GM19455 (cell line): ENCODE measurements around the gene AMMECR1L.

Source experiments
- ATAC-seq: cut with Tn5 transposase; IDR thresholded peaks from one replicate; pipeline ENCODE4 v1.9.1; 2021; ENCODE audit not compliant: unreplicated experiment

AMMECR1L gene

GRCh38 chr2:127887082-127887775, 1.5 kb upstream of the AMMECR1L start:
- no peak for ATAC-seq

- ATAC-seq: peak; percentile 28
Observed at GRCh38 chr2:127886593-127886935, 808 bp upstream of the AMMECR1L start.

GRCh38 chr2:127884861-127885740, 655 bp downstream of the AMMECR1L start:
- peak; percentile 26 for ATAC-seq

GRCh38 chr2:127884436-127884835, 1.3 kb downstream of the AMMECR1L start:
- no peak for ATAC-seq

- ATAC-seq: no peak
Observed at GRCh38 chr2:127879899-127880298, 5.9 kb downstream of the AMMECR1L start.

GRCh38 chr2:127877626-127878025, 8.1 kb downstream of the AMMECR1L start:
- no peak for ATAC-seq

GRCh38 chr2:127877136-127877535, 8.6 kb downstream of the AMMECR1L start:
- ATAC-seq: no peak

- no peak for ATAC-seq
Observed at GRCh38 chr2:127874378-127875269, 11.1 kb downstream of the AMMECR1L start.

GRCh38 chr2:127873707-127874303, 12.0 kb downstream of the AMMECR1L start:
- no peak for ATAC-seq

GRCh38 chr2:127872354-127872753, 13.4 kb downstream of the AMMECR1L start:
- ATAC-seq: no peak

GRCh38 chr2:127865926-127866325, 19.8 kb downstream of the AMMECR1L start:
- ATAC-seq: no peak

GRCh38 chr2:127864877-127865276, 20.9 kb downstream of the AMMECR1L start:
- no peak for ATAC-seq

- no peak for ATAC-seq
Observed at GRCh38 chr2:127862228-127862627, 23.5 kb downstream of the AMMECR1L start.

- ATAC-seq: no peak
Observed at GRCh38 chr2:127860130-127860529, 25.6 kb downstream of the AMMECR1L start.

GRCh38 chr2:127859712-127860085, 26.1 kb downstream of the AMMECR1L start:
- no peak for ATAC-seq

- no peak for ATAC-seq
Observed at GRCh38 chr2:127857265-127857808, 28.4 kb downstream of the AMMECR1L start.

GRCh38 chr2:127853671-127854070, 32.1 kb downstream of the AMMECR1L start:
- ATAC-seq: no peak

GRCh38 chr2:127852388-127852787, 33.4 kb downstream of the AMMECR1L start:
- no peak for ATAC-seq

GRCh38 chr2:127847931-127848330, 37.8 kb downstream of the AMMECR1L start:
- ATAC-seq: no peak

- ATAC-seq: no peak
Observed at GRCh38 chr2:127844973-127845372, 40.8 kb downstream of the AMMECR1L start.

GRCh38 chr2:127843677-127844076, 42.1 kb downstream of the AMMECR1L start:
- ATAC-seq: no peak
